Retinal pigment epithelial cell (primary cell): ENCODE measurements around the gene ZBTB46.

Experiments
- DNase-seq: peaks from one replicate; pipeline ENCODE4 v3.0.0-alpha.2; 2010; ENCODE audit warnings: low read depth
- H3K4me3 ChIP-seq: 2 replicates; pipeline ENCODE4 v1.5.1; 2011; ENCODE audit warnings: mild to moderate bottlenecking, low read length, control low read depth, moderate library complexity
- TF ChIP-seq, protein P1 (sequence below): conservative IDR thresholded peaks from 2 replicates; pipeline ENCODE4 v1.5.1; 2011; ENCODE audit warnings: low read depth, low read length, control low read depth, inconsistent platforms

The ZBTB46 gene

DNA sequence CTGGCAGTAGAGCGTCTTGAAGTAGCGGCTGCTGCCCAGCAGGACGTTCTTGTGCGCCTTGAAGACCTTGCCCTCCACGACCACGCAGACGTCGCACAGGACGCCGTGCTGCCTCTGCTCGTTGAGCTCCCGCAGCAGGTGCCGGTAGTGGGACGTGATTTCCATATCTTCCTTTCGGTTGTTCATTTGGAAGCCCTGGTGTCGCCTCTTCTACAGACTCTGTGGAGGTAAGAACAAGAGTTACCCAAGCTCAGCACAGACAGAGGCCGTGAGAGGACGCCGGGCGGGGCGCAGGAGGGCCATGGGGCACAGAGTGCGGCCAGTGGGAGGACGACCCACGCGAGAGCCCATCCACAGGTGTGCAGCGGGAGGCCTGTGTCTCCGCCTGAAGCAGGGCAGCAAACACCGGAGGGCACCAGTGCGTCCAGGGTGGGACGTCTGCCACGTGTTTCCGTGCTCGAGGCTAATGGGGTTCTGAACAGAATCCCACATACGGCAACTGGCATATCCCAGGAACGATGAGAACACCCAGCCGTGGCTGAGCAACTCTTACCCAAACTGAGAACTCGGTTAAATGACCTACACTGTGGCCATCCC is 40.4 kb downstream of the ZBTB46 start:
- DNase-seq, result no peak
- TF ChIP-seq, protein P1, sequence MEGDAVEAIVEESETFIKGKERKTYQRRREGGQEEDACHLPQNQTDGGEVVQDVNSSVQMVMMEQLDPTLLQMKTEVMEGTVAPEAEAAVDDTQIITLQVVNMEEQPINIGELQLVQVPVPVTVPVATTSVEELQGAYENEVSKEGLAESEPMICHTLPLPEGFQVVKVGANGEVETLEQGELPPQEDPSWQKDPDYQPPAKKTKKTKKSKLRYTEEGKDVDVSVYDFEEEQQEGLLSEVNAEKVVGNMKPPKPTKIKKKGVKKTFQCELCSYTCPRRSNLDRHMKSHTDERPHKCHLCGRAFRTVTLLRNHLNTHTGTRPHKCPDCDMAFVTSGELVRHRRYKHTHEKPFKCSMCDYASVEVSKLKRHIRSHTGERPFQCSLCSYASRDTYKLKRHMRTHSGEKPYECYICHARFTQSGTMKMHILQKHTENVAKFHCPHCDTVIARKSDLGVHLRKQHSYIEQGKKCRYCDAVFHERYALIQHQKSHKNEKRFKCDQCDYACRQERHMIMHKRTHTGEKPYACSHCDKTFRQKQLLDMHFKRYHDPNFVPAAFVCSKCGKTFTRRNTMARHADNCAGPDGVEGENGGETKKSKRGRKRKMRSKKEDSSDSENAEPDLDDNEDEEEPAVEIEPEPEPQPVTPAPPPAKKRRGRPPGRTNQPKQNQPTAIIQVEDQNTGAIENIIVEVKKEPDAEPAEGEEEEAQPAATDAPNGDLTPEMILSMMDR, result no peak
- no peak overlapping the region for H3K4me3 ChIP-seq

DNA sequence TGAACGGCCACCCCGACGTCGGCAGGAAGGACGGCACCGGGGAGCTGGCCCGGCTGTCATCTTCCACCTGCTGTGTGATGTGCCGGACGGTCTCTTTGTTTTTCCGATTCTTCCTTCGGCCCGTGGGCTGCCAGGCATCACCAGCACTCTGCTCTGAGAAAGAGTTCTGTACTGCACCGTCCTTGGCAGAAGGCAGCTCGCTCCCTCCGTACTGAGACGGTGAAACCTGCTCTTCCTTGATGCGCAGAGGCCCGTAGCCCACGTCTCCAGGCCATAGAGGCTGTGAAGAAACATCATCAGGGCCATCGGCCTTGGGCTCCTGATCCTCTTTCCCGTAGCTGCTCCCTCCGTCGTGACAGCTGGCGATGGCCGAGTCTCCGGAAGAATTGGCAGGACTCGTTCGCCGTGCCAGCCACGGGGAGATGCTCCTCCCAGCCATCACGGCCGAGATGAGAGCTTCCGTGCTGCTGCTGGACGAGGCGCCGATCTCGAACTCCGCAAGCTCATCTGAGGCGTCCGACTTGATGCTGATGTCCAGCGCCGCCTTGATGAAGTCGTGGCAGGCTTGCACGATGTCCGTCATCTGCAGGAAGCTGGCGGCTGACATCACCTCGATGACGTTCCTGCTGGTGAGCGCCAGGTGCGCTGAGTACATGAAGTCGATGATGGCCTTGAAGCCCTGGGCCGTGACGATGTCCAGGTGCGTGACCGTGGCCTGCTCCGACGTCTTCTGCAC is 41.1 kb downstream of the ZBTB46 start:
- no peak for DNase-seq
- no peak overlapping the region for H3K4me3 ChIP-seq
- TF ChIP-seq, protein P1, result no peak

DNA sequence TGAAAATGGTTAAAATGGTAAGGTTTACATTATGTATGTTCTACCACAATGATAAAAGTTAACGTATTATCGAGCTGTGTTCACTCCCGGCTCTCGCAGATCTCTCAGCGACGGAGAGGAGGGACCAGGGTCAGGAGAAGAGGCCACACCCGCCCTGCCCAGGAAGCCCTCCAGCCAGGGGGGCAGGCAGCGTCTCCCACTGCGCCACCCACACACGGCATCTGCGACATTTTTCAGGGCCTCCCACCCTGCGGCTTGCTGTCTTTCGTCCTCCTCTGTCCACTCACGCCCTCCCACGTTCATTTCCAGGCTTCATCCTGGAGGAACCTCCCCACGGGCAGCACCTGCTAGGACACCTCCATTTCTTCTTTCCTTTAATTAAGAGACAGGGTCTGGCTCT is 43.3 kb downstream of the ZBTB46 start:
- no peak overlapping the region for H3K4me3 ChIP-seq
- no peak for DNase-seq
- TF ChIP-seq, protein P1, result no peak

DNA sequence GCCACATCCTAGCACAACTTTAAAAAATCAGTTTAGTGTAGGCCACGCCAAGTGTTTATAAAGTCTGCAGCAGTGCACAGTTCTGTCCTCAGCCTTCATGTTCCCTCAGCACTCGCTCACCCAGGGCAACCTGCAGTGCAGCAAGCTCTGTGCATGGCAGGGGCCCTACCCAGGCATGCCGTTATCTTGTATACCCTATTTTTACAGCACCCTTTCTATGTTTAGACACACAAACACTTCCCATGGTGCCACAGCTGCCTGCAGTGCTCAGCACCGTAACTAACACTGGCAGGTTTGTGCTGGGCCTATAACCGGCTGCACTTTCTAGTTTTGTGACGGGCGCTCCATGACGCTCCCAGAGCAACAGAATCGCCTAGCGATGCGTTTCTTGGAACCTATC is 43.8 kb downstream of the ZBTB46 start:
- TF ChIP-seq, protein P1, result no peak
- DNase-seq, result no peak
- H3K4me3 ChIP-seq, result no peak overlapping the region

DNA sequence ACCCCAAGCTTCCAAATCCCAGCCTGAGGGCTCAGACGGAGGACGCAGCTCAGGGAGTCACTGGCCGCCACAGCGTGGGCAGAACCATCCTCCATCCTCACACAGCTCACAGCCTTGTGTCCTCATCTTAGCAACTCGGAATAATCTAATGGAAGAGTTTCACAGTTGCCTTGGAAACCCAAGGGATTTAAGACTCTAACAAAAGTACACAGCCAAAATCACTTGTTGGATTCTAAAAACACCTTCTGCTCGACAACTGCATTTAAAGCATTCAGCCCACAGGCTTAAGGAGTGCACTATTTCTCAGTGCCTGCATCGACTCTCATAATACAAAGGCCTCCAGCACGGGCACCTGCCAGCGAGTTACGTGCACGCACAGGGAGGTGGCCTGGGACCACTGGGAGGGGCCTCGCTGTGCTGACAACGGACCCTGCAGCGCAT is 45.4 kb downstream of the ZBTB46 start:
- no peak for DNase-seq
- TF ChIP-seq, protein P1, result no peak
- no peak overlapping the region for H3K4me3 ChIP-seq

DNA sequence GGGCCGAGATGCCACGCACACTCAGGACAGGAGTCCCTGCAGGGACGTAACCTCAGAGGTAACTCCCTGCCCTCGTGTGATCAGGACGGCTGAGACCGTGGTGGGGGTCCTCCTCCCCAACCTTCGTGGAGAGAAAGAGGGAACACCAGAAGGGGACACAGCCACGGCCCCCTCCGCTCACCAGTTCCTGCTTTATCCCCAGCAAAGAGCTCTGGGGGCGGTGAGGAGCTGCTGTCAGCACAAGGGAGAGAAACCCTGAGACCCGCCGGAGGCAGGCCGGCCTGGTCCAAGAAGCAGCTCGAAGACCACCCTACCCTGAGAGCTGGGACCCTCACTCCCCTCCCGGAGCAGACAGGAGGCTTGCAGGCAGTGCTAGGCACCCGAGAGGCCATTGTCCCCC is 47.1 kb downstream of the ZBTB46 start:
- TF ChIP-seq, protein P1, result no peak
- DNase-seq, result no peak
- H3K4me3 ChIP-seq, result no peak overlapping the region

DNA sequence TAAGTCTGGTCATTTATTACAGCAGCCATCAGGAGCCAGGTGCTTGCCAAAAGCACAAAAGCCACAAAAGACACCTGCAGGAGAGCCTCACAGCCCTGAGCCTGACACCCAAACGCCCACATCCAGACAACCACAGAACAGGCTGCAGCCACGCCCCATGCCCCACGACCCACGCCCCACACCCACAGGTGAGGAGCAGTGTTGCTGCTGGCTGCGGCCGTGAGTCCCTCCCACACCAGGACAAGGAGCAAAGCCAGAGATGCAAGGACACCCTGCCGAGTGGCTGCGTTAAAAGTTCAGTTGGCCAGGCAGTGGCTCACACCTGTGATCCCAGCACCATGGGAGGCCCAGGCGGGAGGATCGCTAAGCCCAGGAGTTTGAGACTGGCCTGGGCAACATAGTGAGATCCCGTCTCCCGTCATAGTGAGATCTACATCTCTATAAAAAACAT is 48.5 kb downstream of the ZBTB46 start:
- no peak for DNase-seq
- H3K4me3 ChIP-seq, result no peak overlapping the region
- TF ChIP-seq, protein P1, result no peak
